Measurements from ENCODE around the gene IRX4. TPM values are rescaled to one million over a fixed set of nuclear protein-coding genes. Genes with fewer than 3 reads are reported as not detected.

The IRX4 gene
- total RNA-seq, 1 donor from 2014 or later = 0.92 TPM

DNA sequence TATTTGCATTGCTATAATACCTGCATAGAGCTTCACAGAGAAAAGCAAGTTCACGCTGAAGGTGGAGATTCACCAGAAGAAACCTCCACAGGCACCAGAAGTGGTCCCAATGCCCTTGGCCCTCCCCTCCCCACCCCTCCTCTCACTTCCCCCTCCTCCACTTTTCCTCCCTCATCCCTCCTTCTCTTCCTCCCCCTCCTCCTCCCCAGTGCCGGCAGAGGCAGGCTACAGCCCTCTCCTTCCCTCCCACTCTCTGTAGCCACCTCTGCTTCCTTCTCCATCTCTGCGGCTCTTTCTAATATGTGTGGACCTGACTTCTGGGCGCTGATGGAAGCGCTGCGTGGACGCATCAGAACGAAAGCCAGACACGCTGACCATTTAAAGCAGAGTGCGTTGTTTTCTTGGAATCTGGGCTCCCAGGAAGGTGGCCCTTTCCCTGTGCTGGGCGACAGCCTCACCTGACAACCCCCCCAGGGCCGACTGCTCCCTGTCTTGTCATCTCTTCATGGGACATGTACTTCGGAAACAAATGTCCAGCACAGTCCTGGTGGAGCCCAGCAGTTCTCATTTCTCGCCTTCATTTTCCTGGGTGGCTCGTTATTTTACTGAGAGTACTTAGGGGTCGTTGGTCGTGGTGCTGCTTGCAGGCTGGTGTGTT, 52.0 kb downstream of the IRX4 start:
- H3K27me3 ChIP-seq (ENCODE audit: control insufficient read depth, insufficient read depth, low read length) = peaks cover 26% of the 10 kb centered on the region
- no peak for DNase-seq (ENCODE audit: low read depth)
- TF ChIP-seq, protein P1, sequence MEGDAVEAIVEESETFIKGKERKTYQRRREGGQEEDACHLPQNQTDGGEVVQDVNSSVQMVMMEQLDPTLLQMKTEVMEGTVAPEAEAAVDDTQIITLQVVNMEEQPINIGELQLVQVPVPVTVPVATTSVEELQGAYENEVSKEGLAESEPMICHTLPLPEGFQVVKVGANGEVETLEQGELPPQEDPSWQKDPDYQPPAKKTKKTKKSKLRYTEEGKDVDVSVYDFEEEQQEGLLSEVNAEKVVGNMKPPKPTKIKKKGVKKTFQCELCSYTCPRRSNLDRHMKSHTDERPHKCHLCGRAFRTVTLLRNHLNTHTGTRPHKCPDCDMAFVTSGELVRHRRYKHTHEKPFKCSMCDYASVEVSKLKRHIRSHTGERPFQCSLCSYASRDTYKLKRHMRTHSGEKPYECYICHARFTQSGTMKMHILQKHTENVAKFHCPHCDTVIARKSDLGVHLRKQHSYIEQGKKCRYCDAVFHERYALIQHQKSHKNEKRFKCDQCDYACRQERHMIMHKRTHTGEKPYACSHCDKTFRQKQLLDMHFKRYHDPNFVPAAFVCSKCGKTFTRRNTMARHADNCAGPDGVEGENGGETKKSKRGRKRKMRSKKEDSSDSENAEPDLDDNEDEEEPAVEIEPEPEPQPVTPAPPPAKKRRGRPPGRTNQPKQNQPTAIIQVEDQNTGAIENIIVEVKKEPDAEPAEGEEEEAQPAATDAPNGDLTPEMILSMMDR (IDR thresholded peaks at IDR 0.05; ENCODE audit: insufficient read depth, low read length, poor library complexity, severe bottlenecking) = no peak
- no peak overlapping the region for H3K4me3 ChIP-seq (ENCODE audit: low read depth, low read length)
- H3K36me3 ChIP-seq (ENCODE audit: control insufficient read depth, insufficient read depth, low read length) = no peaks in the 10 kb centered on the region

DNA sequence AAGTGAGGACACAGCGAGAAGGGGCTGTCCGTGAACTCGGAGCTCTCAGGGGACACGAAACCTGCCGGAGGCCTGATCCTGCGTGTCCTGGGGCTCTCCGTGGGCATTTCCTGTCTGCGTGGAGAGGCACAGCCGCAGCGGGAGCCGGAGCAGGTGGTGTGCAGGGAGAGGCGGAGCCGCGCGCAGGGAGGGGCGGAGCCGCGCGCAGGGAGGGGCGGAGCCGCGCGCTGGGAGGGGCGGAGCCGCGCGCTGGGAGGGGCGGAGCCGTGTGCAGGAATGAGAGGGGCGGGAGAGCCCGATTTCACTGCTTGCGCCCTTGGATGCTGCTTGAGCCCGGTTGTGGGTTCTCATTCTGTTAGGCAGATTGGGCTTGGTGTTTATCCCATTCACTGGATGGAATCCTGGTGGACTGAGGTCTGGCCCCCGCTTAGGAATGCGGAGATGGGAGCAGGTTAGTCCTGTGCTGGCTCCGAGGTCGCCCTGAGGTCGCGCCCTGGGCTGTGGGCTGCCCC, 54.8 kb downstream of the IRX4 start:
- Histone ChIP-seq H3K4me3 (ENCODE audit: low read depth, low read length) (no peak overlapping the region), H3K27me3 (ENCODE audit: control insufficient read depth, insufficient read depth, low read length) (peaks cover 10% of the 10 kb centered on the region), H3K36me3 (ENCODE audit: control insufficient read depth, insufficient read depth, low read length) (no peaks in the 10 kb centered on the region)
- TF ChIP-seq, protein P1 (IDR thresholded peaks at IDR 0.05; ENCODE audit: insufficient read depth, low read length, poor library complexity, severe bottlenecking) = no peak
- no peak for DNase-seq (ENCODE audit: low read depth)

Other genes with a start within 250 kb of the IRX4 start
- 42.8 and 51.6 TPM in 2 replicates for gene MRPL36, start 83.1 kb downstream of the IRX4 start, total RNA-seq
- gene NDUFS6, start 81.5 kb downstream of the IRX4 start, total RNA-seq = 69.2 and 74.8 TPM in 2 replicates